ENCODE data around the gene NHLRC1.
A peak's percentile ranks its signal among the peaks of the same experiment; 100 is the strongest.

The NHLRC1 gene

DNA sequence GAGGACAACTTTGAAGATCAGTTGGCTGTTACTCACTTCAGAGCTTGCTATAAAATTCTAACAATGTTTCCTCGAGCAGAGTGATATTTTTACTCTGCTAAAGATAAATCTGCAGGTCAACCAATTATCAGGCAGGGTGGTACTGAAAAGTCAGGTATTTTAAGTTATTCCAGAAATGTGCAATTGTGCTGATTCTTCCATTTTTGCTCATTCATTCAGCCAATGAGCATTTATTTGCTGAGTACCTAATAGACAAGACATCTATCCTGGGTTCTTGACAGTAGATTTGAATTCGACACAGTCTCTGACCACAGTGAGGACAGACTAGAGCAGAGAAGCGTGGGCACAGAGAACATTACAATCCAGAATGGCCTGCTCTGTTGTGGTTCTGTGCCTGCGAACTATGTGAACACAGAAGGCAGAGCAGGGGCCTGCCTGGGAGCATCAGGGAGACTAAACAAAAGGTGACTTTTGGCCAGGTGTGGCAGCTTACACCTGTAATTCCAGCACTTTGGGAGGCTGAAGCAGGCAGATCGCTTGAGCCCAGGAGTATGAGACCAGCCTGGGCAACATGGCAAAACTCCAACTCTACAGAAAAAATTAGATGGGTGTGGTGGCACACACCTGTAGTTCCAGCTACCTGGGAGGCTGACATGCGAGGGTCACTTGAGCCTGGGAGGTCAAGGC lies 17.6 kb upstream of the NHLRC1 start:
- no peak for DNase-seq
- ATAC-seq = no peak

DNA sequence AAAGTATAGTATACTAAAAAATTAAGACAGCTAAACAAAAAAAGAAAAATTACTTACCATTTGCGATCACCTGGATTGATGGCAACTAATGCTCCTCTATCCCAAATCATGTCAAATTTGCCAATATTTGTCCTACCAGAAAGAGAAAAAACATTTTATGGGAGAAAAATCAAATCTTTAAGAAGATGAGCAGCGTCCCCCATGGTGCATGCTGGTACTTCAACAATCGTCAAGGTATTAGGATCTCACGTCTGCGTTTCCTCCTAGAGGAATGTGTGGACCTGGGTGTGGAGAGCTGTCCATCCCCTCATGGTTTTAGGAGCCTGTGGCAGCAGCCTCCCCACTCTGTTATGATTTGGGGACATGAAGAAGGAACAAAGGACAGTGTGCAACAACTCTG lies 16.4 kb upstream of the NHLRC1 start:
- no peak for ATAC-seq

DNA sequence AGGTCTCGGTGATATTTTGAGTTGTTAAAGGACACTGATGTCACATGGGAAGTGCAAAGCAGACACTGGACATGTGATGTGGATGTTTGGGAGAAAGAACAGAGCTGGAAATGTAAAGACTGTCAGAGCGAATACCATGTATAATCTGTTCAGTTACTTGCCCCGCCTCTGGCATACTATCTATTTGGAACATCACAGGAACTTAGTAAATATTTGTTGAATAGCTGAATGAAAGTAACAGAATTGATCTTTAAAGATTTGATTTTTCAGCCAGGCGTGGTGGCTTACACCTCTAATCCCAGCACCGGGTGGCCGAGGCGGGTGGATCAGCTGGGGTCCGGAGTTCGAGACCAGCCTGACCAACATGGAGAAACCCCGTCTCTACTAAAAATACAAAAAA lies 13.8 kb upstream of the NHLRC1 start:
- ATAC-seq (no peak), DNase-seq (no peak)

More for the DNA sequence above, 16.4 kb upstream of the NHLRC1 start:
- DNase-seq = no peak

DNA sequence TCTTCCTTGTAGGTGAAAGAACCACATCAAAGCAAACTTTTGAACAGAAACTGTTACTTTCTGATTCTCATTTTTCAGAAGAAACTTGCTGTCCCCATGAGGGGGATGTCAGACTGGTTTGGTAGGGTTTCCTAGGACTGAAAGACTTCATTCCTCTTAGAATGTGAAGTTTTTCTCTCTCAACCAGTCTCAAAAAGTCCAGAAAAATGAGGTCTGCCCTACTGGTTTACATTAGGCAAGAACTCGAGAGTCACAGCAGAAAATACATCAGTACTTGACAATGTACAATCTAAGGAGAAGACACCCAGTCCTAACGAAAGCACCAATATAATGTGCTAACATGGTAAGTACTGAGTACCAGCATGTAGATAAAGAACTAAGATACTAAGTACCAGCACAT lies 12.7 kb upstream of the NHLRC1 start:
- DNase-seq (no peak), ATAC-seq (no peak)

DNA sequence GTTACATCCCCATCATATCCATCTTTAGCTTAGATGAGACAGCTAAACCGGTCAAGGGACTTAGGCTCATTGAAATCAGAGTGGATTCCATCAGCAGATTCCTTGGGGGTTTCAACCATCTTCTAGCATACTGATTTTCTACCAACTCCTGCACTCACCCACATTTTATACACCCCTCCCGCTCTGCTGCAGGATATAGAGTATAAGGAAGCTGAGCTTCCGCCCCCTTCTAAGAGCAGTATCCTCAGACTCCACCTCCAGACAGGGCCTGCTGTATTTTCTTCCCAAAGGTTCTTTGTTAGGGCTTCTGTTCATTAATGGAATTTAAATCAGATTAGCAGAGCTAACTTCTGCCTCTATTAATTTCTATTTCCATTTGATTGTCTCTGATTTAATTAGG lies 9.9 kb upstream of the NHLRC1 start:
- no peak for ATAC-seq
- no peak for DNase-seq

DNA sequence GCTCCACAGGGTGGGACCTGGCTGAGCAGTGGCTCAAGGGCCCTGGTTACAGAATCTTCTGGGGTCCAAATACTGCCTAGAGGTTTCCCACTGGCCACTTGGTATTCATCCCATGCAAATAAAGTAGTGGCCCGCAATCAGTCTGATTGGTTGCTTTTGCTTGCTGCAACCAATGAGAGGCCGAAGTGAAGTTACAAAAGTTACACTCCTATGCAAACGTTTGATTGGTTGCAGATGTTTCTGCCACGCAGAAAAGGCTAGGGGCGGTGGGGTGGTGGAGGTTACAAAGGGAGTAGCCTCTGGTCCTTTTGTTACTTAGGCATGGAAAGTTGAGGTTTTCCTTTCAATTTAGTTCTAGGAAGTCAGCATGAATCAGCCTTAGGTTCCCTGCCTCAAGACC lies 3.6 kb upstream of the NHLRC1 start:
- ATAC-seq (no peak), DNase-seq (no peak)

DNA sequence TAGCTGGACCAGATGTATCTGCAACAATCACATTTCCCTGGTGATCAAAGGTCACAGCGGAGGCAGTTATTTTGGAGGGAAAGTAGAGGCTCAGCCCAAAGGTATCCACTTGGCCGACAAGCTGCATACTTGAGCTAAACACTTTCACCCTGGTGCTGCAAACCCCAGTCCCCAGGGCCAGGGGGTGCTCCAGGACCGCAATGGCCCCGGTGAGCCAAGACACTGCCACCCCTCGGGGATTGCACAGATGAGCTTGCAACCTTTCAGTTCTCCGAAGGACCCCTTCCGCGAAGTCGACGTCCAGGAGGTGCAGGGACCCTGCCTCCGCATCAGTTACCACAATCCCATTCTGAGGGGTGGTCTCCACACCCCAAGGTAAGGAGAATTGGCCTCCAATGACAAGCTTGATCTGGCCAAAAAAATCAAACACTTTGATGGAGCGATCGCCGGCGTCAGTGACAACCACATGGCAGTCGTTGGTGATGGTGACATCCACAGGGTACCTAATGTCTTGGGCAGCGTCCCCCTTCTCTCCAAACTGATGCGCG lies 823 bp downstream of the NHLRC1 start:
- no peak for DNase-seq
- no peak for ATAC-seq

DNA sequence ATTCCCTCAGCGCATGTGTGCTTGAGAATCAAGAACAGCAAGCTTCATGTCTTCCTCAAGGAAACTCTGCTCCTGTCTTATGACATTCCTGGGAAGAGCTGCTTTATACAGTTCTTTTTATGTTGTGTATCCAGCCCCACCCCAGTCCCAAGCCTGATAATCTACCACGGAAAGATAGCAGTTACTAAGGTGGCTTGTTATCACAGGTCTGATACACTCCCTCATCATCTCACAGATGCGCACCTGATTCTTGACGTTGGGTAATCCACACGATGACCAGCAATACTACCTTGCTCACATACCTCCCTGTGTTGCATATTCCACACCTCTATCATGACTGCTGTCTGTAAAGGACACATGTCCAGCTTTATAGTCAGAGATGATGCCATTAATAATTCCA lies 3.2 kb downstream of the NHLRC1 start:
- DNase-seq = no peak
- no peak for ATAC-seq

DNA sequence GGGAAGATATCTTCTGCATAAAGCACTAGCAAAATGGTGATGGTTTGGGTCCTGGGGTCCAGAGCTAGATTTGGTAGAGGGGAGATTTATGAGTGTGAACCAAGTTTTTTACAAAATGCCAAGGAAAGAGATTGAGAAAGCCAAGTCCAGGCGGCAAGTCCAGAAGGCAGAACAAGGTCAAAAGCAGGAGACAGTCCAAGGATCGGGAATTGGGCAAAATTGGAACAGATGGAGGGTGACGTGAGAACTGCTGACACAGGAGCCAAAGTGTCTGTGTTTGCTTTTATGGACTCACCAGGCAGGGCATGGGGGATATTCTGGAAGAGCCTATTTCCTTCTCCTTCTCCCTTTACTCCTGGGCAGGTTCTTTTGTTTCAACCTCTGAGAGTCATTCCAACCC lies 4.1 kb downstream of the NHLRC1 start:
- ATAC-seq (no peak), DNase-seq (no peak)

DNA sequence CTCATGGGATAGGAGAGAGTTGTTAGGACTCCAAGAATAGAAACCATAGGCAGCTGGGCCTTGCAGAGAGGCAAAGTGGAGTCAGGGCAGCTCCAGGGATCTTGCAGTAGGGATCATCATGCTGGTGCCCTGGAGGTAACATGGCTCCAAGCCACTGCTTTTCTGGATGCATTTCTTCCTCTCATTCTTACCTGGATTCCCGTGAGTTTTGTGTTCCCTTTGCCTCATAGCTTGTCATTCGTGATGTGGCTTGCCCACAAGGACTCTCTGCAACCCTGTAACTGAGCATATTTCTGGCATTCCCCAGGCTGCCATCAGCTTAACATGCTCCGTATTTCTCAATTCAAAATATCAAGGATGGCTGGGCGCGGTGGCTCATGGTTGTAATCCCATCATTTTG lies 5.3 kb downstream of the NHLRC1 start:
- ATAC-seq (no peak), DNase-seq (no peak)

DNA sequence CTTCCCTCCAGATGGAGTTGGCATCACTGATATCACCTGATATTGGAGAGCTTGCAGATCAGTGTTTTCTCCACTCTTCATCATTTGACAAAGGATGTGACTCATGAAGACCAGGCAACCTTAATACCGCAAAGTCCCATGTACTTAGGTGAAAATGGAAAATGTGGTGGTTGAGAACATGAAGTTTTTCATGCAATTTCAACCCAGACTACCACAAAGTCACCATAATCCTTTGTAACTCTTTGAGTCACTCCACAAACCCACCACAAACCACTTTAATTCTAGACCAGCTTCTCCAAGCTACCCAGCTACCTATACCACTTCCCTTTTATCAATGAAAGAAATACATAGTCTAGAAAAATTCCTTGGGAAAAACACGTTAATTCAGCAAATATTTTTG lies 7.1 kb downstream of the NHLRC1 start:
- ATAC-seq (peak; percentile 88), DNase-seq (peak; percentile 10)

DNA sequence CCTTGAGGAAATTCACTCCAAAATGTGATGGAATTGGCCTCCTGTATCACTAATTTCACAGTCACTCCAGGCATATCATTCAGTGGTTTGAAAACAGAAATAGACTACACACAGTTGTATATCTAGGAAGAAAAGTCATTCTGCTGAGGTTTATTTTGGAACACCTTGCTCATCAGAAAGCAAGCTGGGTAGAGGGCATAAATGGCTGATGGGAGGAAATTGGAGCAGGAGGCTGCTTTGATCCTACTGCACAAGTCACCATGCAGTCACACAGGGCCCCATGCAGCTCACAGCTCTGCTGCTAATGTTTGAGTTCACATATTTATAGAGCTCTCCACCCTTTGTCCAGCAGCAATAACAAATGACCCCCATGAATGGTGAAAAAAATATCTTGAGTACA lies 12.3 kb downstream of the NHLRC1 start:
- no peak for ATAC-seq
- no peak for DNase-seq

DNA sequence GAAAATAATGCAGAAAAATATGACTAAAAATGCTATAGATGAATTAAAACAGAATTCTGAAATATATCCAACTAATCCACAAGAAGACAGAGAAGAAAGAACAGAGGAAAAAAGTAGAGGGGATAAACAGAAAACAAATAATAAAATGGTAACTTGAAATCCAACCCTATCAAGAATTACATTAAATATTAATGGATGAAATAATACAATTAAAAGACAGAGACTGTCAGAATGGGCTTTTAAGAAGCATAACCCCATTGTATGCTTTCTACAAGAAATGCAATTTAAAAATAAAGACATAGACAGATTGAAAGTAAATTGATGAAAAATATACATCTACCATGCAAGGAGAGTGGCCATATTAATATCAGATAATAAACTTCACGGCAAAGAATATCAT lies 15.4 kb downstream of the NHLRC1 start:
- DNase-seq (no peak), ATAC-seq (no peak)

DNA sequence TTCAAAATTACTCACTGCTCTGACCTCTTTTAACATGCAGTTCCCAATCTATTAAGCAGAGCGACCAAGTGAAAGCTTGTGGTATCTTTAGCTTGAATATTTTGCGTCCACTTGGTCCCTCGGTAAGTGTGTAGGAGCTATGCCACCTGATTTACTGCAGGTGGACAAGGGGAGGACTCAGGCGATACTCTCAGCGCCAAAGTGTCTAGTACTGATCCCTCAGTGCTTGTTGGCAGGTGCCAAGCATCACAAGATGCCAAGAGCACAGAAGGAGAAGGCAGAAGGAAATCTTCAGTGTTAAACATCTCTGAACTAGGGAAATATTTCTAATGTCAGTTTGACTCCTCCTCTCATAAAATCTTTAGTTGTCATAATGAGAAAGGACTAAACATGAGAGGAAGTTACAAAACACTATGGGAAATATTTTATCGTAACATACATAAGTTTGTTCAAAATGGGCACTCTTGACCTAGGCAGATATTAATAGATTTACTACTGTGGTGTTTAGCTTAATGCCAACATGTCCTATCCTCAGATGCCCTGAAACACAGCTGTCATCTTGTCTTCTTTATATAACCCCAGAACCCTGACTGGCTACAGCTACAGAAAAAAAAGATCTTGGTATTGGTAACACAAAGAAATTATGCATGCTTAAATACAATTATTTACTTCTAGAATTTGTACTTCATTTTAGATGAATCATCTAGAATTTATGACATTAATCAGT lies 19.5 kb downstream of the NHLRC1 start:
- ATAC-seq = no peak
- no peak for DNase-seq

DNA sequence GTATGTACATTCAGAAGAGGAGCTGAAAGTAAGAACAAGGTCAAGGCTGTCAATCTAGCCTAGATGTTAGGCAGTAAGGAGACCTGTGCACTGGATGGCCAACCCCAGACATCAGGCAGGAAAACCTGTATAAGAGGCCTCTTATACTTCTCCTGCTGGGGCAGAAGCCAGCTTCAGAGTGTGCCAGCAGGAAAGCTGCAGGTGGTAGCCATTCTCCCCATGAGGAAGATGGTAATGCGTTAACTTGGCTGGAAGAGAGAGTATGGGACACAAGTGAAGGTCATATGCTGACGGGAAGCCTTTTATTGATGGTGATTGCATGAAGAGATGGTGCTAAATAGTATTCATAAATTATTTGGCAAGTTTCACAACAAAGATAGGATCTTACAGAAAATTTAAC lies 20.6 kb downstream of the NHLRC1 start:
- ATAC-seq (no peak), DNase-seq (no peak)

DNA sequence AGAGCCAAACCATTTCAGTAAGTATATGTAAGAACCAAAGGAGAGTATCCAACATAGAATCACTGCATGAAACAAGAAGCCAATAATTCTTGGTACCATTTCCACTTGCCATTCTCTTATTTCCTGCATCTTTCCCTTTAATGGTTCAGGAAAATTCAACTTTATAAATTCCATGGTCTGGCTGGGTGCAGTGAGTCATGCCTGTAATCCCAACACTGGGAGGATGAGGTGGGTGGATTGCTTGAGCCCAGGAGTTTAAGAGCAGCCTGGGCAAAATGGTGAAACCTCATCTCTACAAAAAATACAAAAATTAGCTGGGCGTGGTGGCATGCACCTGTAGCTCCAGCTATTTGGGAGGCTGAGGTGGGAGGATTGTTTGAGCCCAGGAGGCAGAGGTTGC lies 21.2 kb downstream of the NHLRC1 start:
- DNase-seq = no peak
- ATAC-seq = no peak

DNA sequence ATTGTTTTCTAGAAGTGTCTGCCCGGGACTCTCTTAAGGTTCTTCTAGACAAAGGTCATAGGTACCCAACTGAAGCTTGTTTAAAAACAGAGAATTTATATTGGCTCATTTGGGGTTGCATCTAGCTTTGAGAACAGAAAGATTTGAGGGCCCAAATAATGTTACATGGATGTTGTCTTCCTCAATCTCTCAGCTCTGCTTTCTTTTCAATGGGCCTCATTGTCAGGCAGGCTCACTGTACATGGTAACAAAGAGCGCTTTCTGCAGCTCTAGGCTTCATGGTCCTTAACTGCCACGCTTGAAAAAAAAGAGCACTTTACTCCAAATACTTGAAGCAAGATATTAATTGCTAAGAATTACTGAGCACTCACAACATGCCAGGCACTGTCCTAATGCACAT lies 22.2 kb downstream of the NHLRC1 start:
- ATAC-seq (no peak), DNase-seq (no peak)

DNA sequence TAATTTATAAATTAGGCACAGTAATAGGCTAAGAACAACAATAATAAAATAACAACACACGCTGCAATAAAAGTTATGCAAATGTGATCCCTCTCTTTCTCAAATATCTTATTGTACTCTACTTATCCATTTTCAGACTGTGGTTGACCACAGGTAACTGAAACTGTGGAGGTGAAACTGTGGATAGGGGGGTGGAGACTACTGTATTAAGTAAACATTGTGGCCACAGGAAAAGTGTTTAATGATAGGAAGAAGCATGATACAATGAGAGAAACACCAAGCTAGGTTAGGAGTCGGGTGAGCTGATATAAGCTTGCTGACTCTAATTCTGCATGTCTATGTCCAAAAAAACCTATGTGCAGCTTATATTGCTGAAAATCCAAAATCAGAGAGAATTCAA lies 23.0 kb downstream of the NHLRC1 start:
- no peak for ATAC-seq
- DNase-seq = no peak

DNA sequence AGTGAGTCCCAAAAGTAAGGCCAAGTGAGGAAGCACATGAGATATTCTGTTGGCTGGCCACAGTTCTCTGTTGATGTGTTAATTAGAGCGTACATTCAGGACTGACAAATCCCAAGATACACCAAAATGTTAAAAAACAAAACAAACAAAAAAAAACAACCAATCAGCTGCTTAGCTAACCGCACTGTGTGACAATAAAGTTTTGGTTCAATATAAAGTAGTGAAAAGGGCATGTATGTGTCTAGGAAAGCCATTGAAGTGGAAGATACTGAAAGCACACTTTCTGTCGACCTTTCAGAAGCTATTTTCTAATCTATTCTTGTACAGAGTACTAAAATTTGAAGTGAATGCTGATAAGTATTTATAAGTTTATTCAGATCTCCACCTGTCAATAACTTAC lies 26.1 kb downstream of the NHLRC1 start:
- DNase-seq (no peak), ATAC-seq (no peak)

DNA sequence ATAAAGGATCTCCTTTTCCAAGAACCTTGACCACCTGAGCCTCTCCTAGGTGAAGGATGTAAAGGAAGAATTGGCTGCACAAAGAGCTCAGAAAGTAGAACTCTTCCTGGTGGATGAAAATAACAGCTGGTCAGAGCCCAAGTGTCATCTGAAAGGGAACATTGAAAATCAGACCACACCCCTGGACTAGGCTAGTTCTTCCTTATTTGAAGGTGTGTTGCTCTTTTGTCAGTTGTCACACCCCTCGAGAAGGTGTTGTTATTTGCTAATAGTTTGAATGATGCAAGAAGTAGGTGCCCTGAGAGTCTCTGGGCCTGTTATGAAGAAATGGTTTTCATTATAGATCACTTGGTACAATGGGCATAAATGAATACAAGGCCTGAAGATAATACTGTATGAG lies 31.1 kb downstream of the NHLRC1 start:
- no peak for ATAC-seq
- DNase-seq = no peak

DNA sequence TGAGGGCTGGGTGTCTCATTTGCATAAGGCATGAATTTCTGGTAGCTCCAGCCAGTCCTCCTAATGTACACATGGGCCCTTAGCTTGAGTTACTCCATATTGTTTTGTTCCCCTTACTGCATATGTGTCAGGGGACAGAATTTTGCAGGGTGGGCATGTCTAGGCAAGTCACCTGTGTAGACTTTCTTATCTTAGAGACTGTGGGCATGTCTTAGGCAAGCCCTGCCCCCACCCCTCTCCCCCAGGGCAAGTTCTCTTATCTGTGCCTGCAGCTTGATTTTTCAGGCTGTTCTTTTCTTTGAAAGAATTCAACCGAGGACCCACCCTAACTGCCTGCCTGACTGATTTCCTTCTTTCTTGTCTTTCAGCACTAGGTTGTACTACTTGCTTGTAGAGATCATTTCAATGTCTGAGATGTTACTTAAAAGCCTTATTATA lies 32.1 kb downstream of the NHLRC1 start:
- no peak for ATAC-seq
- DNase-seq = no peak

DNA sequence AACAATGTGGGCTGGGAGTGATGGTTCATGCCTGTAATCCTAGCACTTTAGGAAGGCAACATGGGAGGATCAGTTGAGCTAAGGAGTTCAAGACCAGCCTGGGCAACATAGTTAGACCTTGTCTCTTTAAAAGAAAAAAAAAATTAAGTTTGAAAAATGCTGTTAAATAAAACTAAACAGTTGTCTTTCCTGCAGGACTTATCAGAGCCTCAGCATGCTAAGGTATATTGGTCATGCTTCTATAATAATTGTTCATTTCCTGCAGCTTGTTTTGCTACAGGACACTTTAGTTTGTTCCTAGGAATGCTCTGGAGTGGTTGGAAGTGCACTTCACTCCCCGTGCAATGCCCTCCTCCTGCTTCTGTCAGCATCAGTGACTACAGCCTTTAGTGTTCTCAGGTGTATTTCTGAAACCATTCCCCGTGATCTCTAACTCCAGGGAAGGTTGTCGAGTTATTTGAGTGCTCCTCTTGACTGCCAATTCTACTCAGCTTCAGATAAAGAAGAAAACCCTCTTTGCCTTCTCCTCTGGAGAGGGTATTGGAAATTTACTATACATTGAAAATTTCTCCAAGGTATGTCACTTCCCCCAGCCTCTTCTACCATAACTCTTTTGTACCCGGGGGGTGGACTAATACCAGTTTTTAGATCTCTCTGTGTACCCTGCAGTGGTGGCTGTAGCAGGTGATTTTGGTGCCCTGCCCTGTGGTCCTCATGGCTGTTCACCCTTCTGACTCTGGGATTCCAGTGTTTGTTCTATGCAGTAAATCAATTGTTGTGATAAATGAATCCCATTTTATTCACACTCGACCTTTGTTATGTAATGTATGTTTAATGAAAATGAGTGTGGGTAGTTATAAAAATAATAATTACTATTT lies 33.8 kb downstream of the NHLRC1 start:
- DNase-seq (no peak), ATAC-seq (no peak)

All from stimulated activated naive CD8-positive, alpha-beta T cell treated with anti-CD3 and anti-CD28 coated beads, Interleukin-15, Interleukin-2, amounts not matched to agents 100 U/mL and 50 U/mL, for 24 hours (primary cell).